Activated CD4-positive, alpha-beta memory T cell treated with anti-CD3 and anti-CD28 coated beads, Interleukin-2, amount 10 ng/mL, durations not matched to agents 7 days and 5 days (primary cell): Measurements from ENCODE around the gene SLCO2B1. TPM values are rescaled to one million over a fixed set of nuclear protein-coding genes. Genes with fewer than 3 reads are reported as not detected.

Experiments used
- total RNA-seq, 2 experiments: library from RNA; stranded (reverse); gene quantifications; one replicate each; pipeline ENCODE4 v1.2.3, GENCODE V29; 2021

The SLCO2B1 gene
- total RNA-seq, 2 experiments from 2014 or later: 0.23 to 0.30 TPM

Other genes starting within 250 kb of the SLCO2B1 start
- 10 to 100 TPM; 10.3 to 10.9 TPM for gene XRRA1, start 202.0 kb upstream of the SLCO2B1 start, total RNA-seq
- 100 to 1,000 TPM; 194 to 198 TPM for gene SPCS2, start 201.8 kb upstream of the SLCO2B1 start, total RNA-seq
- gene NEU3, start 162.2 kb upstream of the SLCO2B1 start, total RNA-seq: 10 to 100 TPM; 11.5 to 12.6 TPM
- not detected for gene OR2AT4, start 54.2 kb upstream of the SLCO2B1 start, total RNA-seq
- under 1 TPM; 0.28 to 0.38 TPM for gene TPBGL, start 89.7 kb downstream of the SLCO2B1 start, total RNA-seq
- gene ARRB1, start 200.6 kb downstream of the SLCO2B1 start, total RNA-seq: 10 to 100 TPM; 13.4 to 19.0 TPM
- gene RPS3, start 248.4 kb downstream of the SLCO2B1 start, total RNA-seq: 1,000 to 10,000 TPM; 2,828 to 2,853 TPM